HEK293 (cell line): ENCODE results near the gene CLIC3.
A peak's percentile ranks its signal among the peaks of the same experiment; 100 is the strongest.

ENCODE experiments used
- BCL11A ChIP-seq: fragments of 450-650 bp; formaldehyde crosslinking; IDR thresholded peaks from 2 replicates; pipeline ENCODE4 v1.5.1; 2016; ENCODE audit warnings: low read depth, missing biosample characterization, missing genetic modification characterization
- CTCF ChIP-seq: fragments of 450-650 bp; formaldehyde crosslinking; IDR thresholded peaks from 2 replicates; pipeline ENCODE4 v1.5.1; 2016; ENCODE audit warnings: missing biosample characterization, missing genetic modification characterization
- ELK4 ChIP-seq: IDR thresholded peaks from 2 replicates; pipeline ENCODE4 v1.6.1; 2011; ENCODE audit warnings: mild to moderate bottlenecking, low read depth, low read length, borderline replicate concordance
- OVOL3 ChIP-seq: fragments of 450-650 bp; formaldehyde crosslinking; IDR thresholded peaks from 2 replicates; pipeline ENCODE4 v1.5.1; 2016; ENCODE audit warnings: missing biosample characterization, missing genetic modification characterization
- RBAK ChIP-seq: fragments of 450-650 bp; formaldehyde crosslinking; IDR thresholded peaks from 2 replicates; pipeline ENCODE4 v1.5.1; 2016; ENCODE audit warnings: missing biosample characterization, missing genetic modification characterization
- ZNF211 ChIP-seq: fragments of 450-650 bp; formaldehyde crosslinking; IDR thresholded peaks from 2 replicates; pipeline ENCODE4 v1.5.1; 2016; ENCODE audit warnings: low read depth, missing biosample characterization, missing genetic modification characterization
- ZNF785 ChIP-seq: fragments of 450-650 bp; formaldehyde crosslinking; IDR thresholded peaks from 2 replicates; pipeline ENCODE4 v1.5.1; 2016; ENCODE audit warnings: missing biosample characterization, missing genetic modification characterization
- ZSCAN4 ChIP-seq: fragments of 450-650 bp; formaldehyde crosslinking; IDR thresholded peaks from 2 replicates; pipeline ENCODE4 v1.5.1; 2017; ENCODE audit warnings: missing biosample characterization, missing genetic modification characterization

GRCh38 chr9:136983656-136984314, 12.6 kb downstream of the CLIC3 start:
- TF ChIP-seq ZNF785 (0 out of 2 replicates have a peak, but pooled peaks have one; percentile 36), ZSCAN4 (peak; percentile 96), CTCF (tag by site-specific recombination) (no peak), RBAK (tag by site-specific recombination) (no peak), ELK4 (no peak), BCL11A (tag by site-specific recombination) (no peak), ZNF211 (tag by site-specific recombination) (no peak), OVOL3 (tag by site-specific recombination) (no peak)
